ENCODE measurements around the gene C1orf226.

Gene C1orf226

DNA sequence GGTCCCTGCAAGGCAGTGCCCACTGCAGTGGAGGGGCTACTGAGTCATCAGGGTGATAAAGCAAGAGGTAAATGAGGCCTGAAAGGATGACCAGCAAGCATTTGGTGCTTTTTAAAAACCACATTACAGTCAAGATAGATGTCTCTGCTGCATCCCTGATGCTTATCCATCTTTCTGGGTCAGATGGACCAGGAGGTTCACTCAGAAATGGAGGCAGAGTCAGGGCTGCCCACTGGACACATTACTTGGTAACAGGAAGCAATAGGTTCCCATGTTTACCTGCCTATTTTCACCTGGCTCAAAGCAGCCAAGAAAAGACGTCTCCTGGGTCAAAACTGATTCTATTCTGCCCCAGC is 8.5 kb upstream of the C1orf226 start:
- no peak for DNase-seq (ENCODE audit: low read depth)
- no peak overlapping the region for H3K4me3 ChIP-seq (ENCODE audit: control insufficient read depth, low read depth, low read length)
- TF ChIP-seq CTCF (IDR thresholded peaks at IDR 0.05; ENCODE audit: control insufficient read depth, insufficient read depth, low read depth, low read length, missing control alignments), result no peak

GRCh38 chr1:162373541-162374260 is 7.8 kb upstream of the C1orf226 start:
- no peak for TF ChIP-seq CTCF (IDR thresholded peaks at IDR 0.05; ENCODE audit: control insufficient read depth, insufficient read depth, low read depth, low read length, missing control alignments)
- DNase-seq (ENCODE audit: low read depth), result no peak
- H3K4me3 ChIP-seq (ENCODE audit: control insufficient read depth, low read depth, low read length), result no peak overlapping the region

DNA sequence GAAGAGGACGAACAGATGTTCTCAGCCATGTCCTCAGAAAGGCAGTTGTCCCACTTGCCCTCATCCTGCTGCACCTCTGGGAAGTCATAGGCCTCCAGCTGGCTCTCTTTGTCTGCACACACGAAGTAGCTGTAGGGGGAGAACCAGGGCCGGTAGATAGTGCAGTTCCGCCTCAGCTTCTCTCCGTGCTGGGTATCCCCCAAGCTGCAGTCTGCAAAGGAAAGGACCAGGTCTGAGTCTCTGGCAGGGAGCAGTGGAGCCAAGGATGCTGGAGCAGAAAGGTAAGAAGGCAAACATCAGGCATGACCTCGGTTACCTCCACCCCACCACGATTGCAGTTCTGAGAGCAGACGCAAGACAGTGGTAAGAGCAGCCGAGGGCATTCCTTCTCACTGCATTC is 7.1 kb upstream of the C1orf226 start:
- no peak overlapping the region for H3K4me3 ChIP-seq (ENCODE audit: control insufficient read depth, low read depth, low read length)
- no peak for DNase-seq (ENCODE audit: low read depth)
- TF ChIP-seq CTCF (IDR thresholded peaks at IDR 0.05; ENCODE audit: control insufficient read depth, insufficient read depth, low read depth, low read length, missing control alignments), result no peak

DNA sequence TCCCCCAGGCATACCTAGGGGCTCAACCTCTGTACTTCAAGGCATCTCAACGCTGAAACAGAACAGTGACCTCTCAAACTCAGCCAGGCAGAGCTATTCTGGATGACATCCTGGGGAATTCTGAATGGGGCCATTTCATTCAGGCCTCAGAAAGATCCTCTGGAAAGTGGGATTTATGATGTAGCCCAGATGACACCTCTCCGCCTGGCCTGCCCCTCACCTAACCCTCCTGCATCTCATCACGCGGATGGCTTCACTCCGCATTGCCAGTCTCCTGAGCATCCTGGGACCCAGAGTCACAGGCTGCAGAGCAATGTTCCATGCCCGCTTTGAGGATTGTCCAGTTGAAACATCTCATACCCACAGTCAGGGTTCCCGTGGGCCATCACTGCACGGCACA is 6.1 kb upstream of the C1orf226 start:
- no peak overlapping the region for H3K4me3 ChIP-seq (ENCODE audit: control insufficient read depth, low read depth, low read length)
- no peak for TF ChIP-seq CTCF (IDR thresholded peaks at IDR 0.05; ENCODE audit: control insufficient read depth, insufficient read depth, low read depth, low read length, missing control alignments)
- no peak for DNase-seq (ENCODE audit: low read depth)

GRCh38 chr1:162376691-162377090 is 4.8 kb upstream of the C1orf226 start, which contains the start of gene SPATA46:
SPATA46 (minus strand) TSS chr1:162376854; CDS start chr1:162376790, 64 bp downstream.
- TF ChIP-seq CTCF (IDR thresholded peaks at IDR 0.05; ENCODE audit: control insufficient read depth, insufficient read depth, low read depth, low read length, missing control alignments), result no peak
- no peak for DNase-seq (ENCODE audit: low read depth)
- H3K4me3 ChIP-seq (ENCODE audit: control insufficient read depth, low read depth, low read length), result no peak within 1 kb of the TSS

- DNase-seq (ENCODE audit: low read depth), result no peak
- H3K4me3 ChIP-seq (ENCODE audit: control insufficient read depth, low read depth, low read length), result no peak overlapping the region
- TF ChIP-seq CTCF (IDR thresholded peaks at IDR 0.05; ENCODE audit: control insufficient read depth, insufficient read depth, low read depth, low read length, missing control alignments), result no peak
Observed at GRCh38 chr1:162380061-162380846, 1.3 kb upstream of the C1orf226 start.
